Smooth muscle cell (in vitro differentiated cells): Measurements from ENCODE around the gene HOXC4. TPM values are rescaled to one million over a fixed set of nuclear protein-coding genes. Genes with fewer than 3 reads are reported as not detected.

Experiments
- DNase-seq: peaks from one replicate; lab custom pipeline; 2025; ENCODE audit not compliant: unreplicated experiment; lab: John Stamatoyannopoulos, UW
- H2AFZ ChIP-seq: fragments of 200-600 bp; sonication (generic); 2 replicates; pipeline ENCODE4 v1.6.0; 2016; ENCODE audit warnings: antibody characterized with exemption, low read depth, mild to moderate bottlenecking
- H3F3A ChIP-seq: fragments of 200-600 bp; sonication (generic); 2 replicates; pipeline ENCODE4 v1.6.0; 2017; ENCODE audit warnings: antibody characterized with exemption, low read depth
- H3K27ac ChIP-seq: fragments of 200-600 bp; sonication (generic); 2 replicates; pipeline ENCODE4 v1.5.1; 2016; ENCODE audit warnings: low read depth, mild to moderate bottlenecking
- H3K27me3 ChIP-seq: fragments of 200-600 bp; sonication (generic); 2 replicates; pipeline ENCODE4 v1.6.1; 2016; ENCODE audit warnings: low read depth, mild to moderate bottlenecking
- H3K36me3 ChIP-seq: fragments of 200-600 bp; sonication (generic); 2 replicates; pipeline ENCODE4 v1.5.1; 2016; ENCODE audit warnings: low read depth
- H3K4me1 ChIP-seq: fragments of 200-600 bp; sonication (generic); 2 replicates; pipeline ENCODE4 v1.5.1; 2016; ENCODE audit warnings: low read depth
- H3K4me2 ChIP-seq: fragments of 200-600 bp; sonication (generic); 2 replicates; pipeline ENCODE4 v1.6.0; 2016; ENCODE audit warnings: mild to moderate bottlenecking
- H3K4me3 ChIP-seq: fragments of 200-600 bp; sonication (generic); 2 replicates; pipeline ENCODE4 v1.5.1; 2016; ENCODE audit warnings: mild to moderate bottlenecking
- H3K79me2 ChIP-seq: fragments of 200-600 bp; sonication (generic); 2 replicates; pipeline ENCODE4 v1.6.0; 2016; ENCODE audit warnings: low read depth, mild to moderate bottlenecking
- H3K9ac ChIP-seq: fragments of 200-600 bp; sonication (generic); 2 replicates; pipeline ENCODE4 v1.6.0; 2016; ENCODE audit warnings: low read depth
- H3K9me3 ChIP-seq: fragments of 200-600 bp; sonication (generic); replicated peaks from 2 replicates; pipeline ENCODE4 v1.5.1; 2016; ENCODE audit warnings: low read depth
- H4K20me1 ChIP-seq: fragments of 200-600 bp; sonication (generic); 2 replicates; pipeline ENCODE4 v1.6.0; 2016; ENCODE audit warnings: low read depth
- WGBS: methylation state at CpG from one replicate; pipeline ENCODE4 v1.1.7; 2016; ENCODE audit warnings: low lambda C conversion rate; 5-methylcytosine and 5-hydroxymethylcytosine counted together
- polyA plus RNA-seq: library from polyadenylated mRNA; unstranded; fragments of >200 nt; fragmentation: Nextera tagmentation; extraction: Ambion mirVana; gene quantifications from 2 replicates; pipeline ENCODE4 v1.2.1, GENCODE V29; 2016
- total RNA-seq: library from RNA; depleted of rRNA; stranded (reverse); fragments of >200 nt; gene quantifications from 2 replicates; pipeline ENCODE4 v1.2.3, GENCODE V29; 2014
- TF ChIP-seq, protein P1 (sequence below): fragments of 200-600 bp; sonication (generic); IDR thresholded peaks from 2 replicates; pipeline ENCODE4 v1.5.1; 2017; ENCODE audit warnings: borderline replicate concordance, mild to moderate bottlenecking, antibody characterized with exemption; ENCODE audit not compliant: insufficient read depth, poor library complexity, severe bottlenecking

The HOXC4 gene
- total and polyA plus RNA-seq, 2 experiments from 2014 or later = 0.49 to 1.2 TPM

DNA sequence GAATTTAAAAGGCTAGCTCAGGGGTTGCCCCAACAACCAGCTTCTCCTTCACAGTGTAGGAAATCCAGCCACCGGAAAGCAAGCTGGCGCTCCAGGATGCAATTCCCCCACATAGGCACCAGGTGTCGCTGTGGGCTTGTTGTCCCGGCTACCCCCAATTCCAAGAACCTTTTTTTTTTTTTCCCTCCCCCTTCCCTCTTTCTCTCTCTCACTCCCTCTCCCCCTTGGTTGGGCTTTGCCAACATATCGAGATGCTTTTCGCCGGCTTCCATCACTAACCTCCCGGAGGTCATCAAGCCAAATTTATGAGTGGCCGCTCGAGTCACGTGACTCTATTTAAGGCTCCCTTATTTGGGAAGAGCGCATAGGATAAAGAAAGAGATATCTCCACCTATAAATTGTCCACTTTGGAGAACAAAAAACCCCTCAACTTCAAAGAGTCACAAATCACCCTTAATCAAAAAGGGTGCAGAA, 21.0 kb upstream of the HOXC4 start, which contains the start of gene HOXC5:
HOXC5 (plus strand) TSS at position 424 of the 474 bp plus-strand sequence. CDS start 73 bp downstream, outside the sequence.
- Histone ChIP-seq H3K9me3 (no peaks in the 10 kb centered on the region), H3K36me3 (no peaks in the 10 kb centered on the region), H3K27ac (peak within 1 kb of the TSS; percentile 88), H3K27me3 (peaks cover 99% of the 10 kb centered on the region), H4K20me1 (no peaks in the 10 kb centered on the region), H3F3A (no peaks in the 10 kb centered on the region), H3K4me3 (peak within 1 kb of the TSS; percentile 30), H3K79me2 (no peaks in the 10 kb centered on the region), H2AFZ (no peak within 1 kb of the TSS), H3K4me2 (peak within 1 kb of the TSS; percentile 94), H3K4me1 (peaks cover 8% of the 10 kb centered on the region), H3K9ac (no peak within 1 kb of the TSS)
- WGBS = 4% methylated on average over 12 of the region's 12 CpGs
- no peak for DNase-seq
- TF ChIP-seq, protein P1, sequence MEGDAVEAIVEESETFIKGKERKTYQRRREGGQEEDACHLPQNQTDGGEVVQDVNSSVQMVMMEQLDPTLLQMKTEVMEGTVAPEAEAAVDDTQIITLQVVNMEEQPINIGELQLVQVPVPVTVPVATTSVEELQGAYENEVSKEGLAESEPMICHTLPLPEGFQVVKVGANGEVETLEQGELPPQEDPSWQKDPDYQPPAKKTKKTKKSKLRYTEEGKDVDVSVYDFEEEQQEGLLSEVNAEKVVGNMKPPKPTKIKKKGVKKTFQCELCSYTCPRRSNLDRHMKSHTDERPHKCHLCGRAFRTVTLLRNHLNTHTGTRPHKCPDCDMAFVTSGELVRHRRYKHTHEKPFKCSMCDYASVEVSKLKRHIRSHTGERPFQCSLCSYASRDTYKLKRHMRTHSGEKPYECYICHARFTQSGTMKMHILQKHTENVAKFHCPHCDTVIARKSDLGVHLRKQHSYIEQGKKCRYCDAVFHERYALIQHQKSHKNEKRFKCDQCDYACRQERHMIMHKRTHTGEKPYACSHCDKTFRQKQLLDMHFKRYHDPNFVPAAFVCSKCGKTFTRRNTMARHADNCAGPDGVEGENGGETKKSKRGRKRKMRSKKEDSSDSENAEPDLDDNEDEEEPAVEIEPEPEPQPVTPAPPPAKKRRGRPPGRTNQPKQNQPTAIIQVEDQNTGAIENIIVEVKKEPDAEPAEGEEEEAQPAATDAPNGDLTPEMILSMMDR = peak; percentile 93

DNA sequence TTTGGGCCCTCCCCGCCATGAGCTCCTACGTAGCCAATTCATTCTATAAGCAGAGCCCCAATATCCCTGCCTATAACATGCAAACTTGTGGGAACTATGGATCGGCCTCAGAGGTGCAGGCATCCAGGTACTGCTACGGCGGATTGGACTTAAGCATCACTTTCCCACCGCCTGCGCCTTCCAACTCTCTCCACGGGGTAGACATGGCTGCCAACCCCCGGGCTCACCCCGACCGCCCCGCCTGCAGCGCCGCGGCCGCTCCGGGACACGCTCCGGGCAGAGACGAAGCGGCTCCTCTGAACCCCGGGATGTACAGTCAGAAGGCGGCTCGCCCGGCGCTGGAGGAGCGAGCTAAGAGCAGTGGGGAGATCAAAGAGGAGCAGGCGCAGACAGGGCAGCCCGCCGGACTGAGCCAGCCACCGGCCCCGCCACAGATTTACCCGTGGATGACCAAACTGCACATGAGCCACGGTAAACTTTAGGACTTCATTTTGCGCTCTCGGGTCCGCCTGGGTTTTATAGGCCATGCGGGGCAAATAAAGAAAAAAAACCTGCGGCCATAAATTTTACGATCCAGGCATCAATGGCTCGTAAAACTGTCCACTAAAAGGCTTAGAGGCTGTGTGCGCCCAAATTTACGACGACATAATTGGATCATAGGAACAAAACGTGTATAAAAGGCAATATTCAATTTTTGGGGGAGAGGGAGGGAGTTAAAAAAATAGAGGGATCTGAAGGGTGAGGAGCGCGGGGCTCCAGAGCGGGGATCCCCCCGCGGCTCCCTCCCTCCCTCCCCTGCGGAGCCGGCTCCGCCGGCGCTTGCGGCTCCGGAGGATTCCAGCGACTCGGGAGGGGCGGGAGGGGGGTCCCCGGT, 20.3 kb upstream of the HOXC4 start:
- Histone ChIP-seq H2AFZ (no peak overlapping the region), H3K9me3 (no peaks in the 10 kb centered on the region), H3K4me2 (peak overlapping the region; percentile 81), H3K4me3 (peak overlapping the region; percentile 30), H3K4me1 (peaks cover 8% of the 10 kb centered on the region), H3K36me3 (no peaks in the 10 kb centered on the region), H3K9ac (no peak overlapping the region), H4K20me1 (no peaks in the 10 kb centered on the region), H3K27me3 (peaks cover 99% of the 10 kb centered on the region), H3F3A (no peaks in the 10 kb centered on the region), H3K79me2 (no peaks in the 10 kb centered on the region), H3K27ac (no peak overlapping the region)
- no peak for DNase-seq
- TF ChIP-seq, protein P1 = no peak
- WGBS = 3% methylated on average over 50 of the region's 61 CpGs

DNA sequence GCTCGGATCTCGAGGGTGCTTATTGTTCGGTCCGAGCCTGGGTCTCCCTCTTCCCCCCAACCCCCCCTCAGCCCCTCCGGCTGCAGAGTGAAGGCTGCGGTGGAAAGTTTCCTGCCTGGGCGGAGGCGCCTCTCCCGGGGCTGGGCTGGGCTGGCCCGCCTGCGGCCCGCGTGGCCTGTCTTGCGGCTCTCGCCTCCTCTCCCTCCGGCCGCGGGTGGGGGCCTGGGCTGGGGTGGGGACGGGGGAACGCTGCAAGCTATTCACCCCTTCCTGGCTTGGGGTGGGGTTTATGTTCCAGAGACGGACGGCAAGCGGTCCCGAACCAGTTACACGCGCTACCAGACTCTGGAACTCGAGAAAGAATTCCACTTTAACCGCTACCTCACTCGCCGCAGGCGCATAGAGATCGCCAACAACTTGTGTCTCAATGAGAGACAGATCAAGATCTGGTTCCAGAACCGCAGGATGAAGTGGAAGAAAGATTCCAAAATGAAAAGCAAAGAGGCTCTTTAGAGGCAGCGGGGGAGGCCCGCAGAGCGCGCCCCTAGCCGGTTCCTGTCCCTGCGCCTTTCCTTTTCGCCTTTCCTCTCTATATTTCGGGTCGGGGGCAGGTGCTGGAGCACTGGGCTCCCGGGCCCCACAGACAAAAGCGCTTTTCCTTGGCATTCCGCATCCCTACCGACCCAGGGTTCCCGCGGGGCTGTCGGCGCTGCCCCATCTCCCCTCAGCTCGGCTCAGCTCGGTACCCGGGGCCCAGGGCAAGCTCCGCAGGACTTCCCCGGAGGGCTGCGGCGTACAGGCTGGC, 19.5 kb upstream of the HOXC4 start:
- Histone ChIP-seq H3K79me2 (no peaks in the 10 kb centered on the region), H2AFZ (no peak overlapping the region), H3K4me1 (peaks cover 8% of the 10 kb centered on the region), H4K20me1 (no peaks in the 10 kb centered on the region), H3K4me2 (peak overlapping the region; percentile 81), H3K9ac (no peak overlapping the region), H3K9me3 (no peaks in the 10 kb centered on the region), H3K4me3 (peak overlapping the region; percentile 30), H3F3A (no peaks in the 10 kb centered on the region), H3K27ac (no peak overlapping the region), H3K27me3 (peaks cover 99% of the 10 kb centered on the region), H3K36me3 (no peaks in the 10 kb centered on the region)
- WGBS = 13% methylated on average over 39 of the region's 57 CpGs
- no peak for DNase-seq
- TF ChIP-seq, protein P1 = no peak
